H1 (cell line): ENCODE measurements around the gene CROCC2. TPM values are rescaled to one million over a fixed set of nuclear protein-coding genes. Genes with fewer than 3 reads are reported as not detected.

Experiments
- BCL11A ChIP-seq, 2 experiments: IDR thresholded peaks; one replicate each; pipeline ENCODE4 v1.6.1; 2011; ENCODE audit warnings: low read depth in 2 of 2, low read length in 2 of 2, mild to moderate bottlenecking in 2 of 2
- CEBPB ChIP-seq: IDR thresholded peaks from 2 replicates; pipeline ENCODE4 v1.6.1; 2012; ENCODE audit warnings: low read depth, low read length
- CREB1 ChIP-seq: IDR thresholded peaks from 2 replicates; pipeline ENCODE4 v1.6.1; 2012; ENCODE audit warnings: inconsistent platforms
- SIN3A ChIP-seq, 2 experiments: IDR thresholded peaks in 1 of 2; conservative IDR thresholded peaks in 1 of 2; 2 replicates each; pipeline ENCODE4 v1.6.1; 2011 to 2012; ENCODE audit warnings: low read length in 2 of 2, improper control_type of control experiment in 1 of 2, low read depth in 1 of 2, mild to moderate bottlenecking in 1 of 2
- SIRT6 ChIP-seq: IDR thresholded peaks from one replicate; pipeline ENCODE4 v1.7.1; 2012; ENCODE audit warnings: low read length, inconsistent platforms
- SP1 ChIP-seq: IDR thresholded peaks from 2 replicates; pipeline ENCODE4 v1.6.1; 2011; ENCODE audit warnings: low read depth, low read length
- polyA plus RNA-seq, 7 experiments: library from polyadenylated mRNA; depleted of rRNA in 3 of 7; stranded (reverse) in 5 of 7; unstranded in 2 of 7; fragments of >200 nt in 5 of 7; fragments of 200-250 nt in 2 of 7; gene quantifications; 1 replicate in 5 of 7; 2 replicates in 1 of 7; 4 replicates in 1 of 7; pipeline versions ENCODE4 v1.2.1 to v1.2.3, GENCODE V29; 2011 to 2013; ENCODE audit warnings: missing spikeins in 2 of 7, mixed read lengths in 2 of 7
- total RNA-seq: library from RNA; stranded (reverse); fragmentation: NEBNext Ultra II Directional; extraction: Animal tissue kit (Norgen Biotek cat#: 25700); gene quantifications from 2 replicates; pipeline ENCODE4 v1.2.1, GENCODE V29; 2021
- TF ChIP-seq, protein P1 (sequence below): fragments of 300-600 bp; sonication (generic); IDR thresholded peaks from 2 replicates; pipeline ENCODE4 v1.7.1; 2012; ENCODE audit warnings: low read length, moderate library complexity, mild to moderate bottlenecking, inconsistent platforms; ENCODE audit not compliant: insufficient replicate concordance

Gene CROCC2
- total and polyA plus RNA-seq, 2 of the 8 experiments (the other 6 are each of a cell fraction or from before 2014, with no cell fraction given) = not detected

GRCh38 chr2:240873098-240873788 lies 32.9 kb upstream of the CROCC2 start (continued):
- TF ChIP-seq, protein P1, sequence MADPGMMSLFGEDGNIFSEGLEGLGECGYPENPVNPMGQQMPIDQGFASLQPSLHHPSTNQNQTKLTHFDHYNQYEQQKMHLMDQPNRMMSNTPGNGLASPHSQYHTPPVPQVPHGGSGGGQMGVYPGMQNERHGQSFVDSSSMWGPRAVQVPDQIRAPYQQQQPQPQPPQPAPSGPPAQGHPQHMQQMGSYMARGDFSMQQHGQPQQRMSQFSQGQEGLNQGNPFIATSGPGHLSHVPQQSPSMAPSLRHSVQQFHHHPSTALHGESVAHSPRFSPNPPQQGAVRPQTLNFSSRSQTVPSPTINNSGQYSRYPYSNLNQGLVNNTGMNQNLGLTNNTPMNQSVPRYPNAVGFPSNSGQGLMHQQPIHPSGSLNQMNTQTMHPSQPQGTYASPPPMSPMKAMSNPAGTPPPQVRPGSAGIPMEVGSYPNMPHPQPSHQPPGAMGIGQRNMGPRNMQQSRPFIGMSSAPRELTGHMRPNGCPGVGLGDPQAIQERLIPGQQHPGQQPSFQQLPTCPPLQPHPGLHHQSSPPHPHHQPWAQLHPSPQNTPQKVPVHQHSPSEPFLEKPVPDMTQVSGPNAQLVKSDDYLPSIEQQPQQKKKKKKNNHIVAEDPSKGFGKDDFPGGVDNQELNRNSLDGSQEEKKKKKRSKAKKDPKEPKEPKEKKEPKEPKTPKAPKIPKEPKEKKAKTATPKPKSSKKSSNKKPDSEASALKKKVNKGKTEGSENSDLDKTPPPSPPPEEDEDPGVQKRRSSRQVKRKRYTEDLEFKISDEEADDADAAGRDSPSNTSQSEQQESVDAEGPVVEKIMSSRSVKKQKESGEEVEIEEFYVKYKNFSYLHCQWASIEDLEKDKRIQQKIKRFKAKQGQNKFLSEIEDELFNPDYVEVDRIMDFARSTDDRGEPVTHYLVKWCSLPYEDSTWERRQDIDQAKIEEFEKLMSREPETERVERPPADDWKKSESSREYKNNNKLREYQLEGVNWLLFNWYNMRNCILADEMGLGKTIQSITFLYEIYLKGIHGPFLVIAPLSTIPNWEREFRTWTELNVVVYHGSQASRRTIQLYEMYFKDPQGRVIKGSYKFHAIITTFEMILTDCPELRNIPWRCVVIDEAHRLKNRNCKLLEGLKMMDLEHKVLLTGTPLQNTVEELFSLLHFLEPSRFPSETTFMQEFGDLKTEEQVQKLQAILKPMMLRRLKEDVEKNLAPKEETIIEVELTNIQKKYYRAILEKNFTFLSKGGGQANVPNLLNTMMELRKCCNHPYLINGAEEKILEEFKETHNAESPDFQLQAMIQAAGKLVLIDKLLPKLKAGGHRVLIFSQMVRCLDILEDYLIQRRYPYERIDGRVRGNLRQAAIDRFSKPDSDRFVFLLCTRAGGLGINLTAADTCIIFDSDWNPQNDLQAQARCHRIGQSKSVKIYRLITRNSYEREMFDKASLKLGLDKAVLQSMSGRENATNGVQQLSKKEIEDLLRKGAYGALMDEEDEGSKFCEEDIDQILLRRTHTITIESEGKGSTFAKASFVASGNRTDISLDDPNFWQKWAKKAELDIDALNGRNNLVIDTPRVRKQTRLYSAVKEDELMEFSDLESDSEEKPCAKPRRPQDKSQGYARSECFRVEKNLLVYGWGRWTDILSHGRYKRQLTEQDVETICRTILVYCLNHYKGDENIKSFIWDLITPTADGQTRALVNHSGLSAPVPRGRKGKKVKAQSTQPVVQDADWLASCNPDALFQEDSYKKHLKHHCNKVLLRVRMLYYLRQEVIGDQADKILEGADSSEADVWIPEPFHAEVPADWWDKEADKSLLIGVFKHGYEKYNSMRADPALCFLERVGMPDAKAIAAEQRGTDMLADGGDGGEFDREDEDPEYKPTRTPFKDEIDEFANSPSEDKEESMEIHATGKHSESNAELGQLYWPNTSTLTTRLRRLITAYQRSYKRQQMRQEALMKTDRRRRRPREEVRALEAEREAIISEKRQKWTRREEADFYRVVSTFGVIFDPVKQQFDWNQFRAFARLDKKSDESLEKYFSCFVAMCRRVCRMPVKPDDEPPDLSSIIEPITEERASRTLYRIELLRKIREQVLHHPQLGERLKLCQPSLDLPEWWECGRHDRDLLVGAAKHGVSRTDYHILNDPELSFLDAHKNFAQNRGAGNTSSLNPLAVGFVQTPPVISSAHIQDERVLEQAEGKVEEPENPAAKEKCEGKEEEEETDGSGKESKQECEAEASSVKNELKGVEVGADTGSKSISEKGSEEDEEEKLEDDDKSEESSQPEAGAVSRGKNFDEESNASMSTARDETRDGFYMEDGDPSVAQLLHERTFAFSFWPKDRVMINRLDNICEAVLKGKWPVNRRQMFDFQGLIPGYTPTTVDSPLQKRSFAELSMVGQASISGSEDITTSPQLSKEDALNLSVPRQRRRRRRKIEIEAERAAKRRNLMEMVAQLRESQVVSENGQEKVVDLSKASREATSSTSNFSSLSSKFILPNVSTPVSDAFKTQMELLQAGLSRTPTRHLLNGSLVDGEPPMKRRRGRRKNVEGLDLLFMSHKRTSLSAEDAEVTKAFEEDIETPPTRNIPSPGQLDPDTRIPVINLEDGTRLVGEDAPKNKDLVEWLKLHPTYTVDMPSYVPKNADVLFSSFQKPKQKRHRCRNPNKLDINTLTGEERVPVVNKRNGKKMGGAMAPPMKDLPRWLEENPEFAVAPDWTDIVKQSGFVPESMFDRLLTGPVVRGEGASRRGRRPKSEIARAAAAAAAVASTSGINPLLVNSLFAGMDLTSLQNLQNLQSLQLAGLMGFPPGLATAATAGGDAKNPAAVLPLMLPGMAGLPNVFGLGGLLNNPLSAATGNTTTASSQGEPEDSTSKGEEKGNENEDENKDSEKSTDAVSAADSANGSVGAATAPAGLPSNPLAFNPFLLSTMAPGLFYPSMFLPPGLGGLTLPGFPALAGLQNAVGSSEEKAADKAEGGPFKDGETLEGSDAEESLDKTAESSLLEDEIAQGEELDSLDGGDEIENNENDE = no peak
- TF ChIP-seq CEBPB (no peak), CREB1 (no peak), SP1 (no peak), BCL11A (IDR thresholded peaks at IDR 0.05; ENCODE audit: low read depth in 2 of 2, low read length in 2 of 2) (no peak), SIN3A (conservative IDR thresholded peaks at IDR 0.05 in 1 of 2, IDR thresholded peaks at IDR 0.05 in 1 of 2; ENCODE audit: low read depth in 1 of 2, low read length in 2 of 2) (no peak), SIRT6 (no peak)
